T-cell (primary cell): Measurements from ENCODE around the gene FLT4. TPM values are rescaled to one million over a fixed set of nuclear protein-coding genes. Genes with fewer than 3 reads are reported as not detected.
"Not testable (repeated sequence)": the region's sequence is repeated elsewhere in the genome, so short reads cannot be mapped to it uniquely, and the experiment has no call there.

ENCODE experiments used
- ATAC-seq, 4 experiments: fragments of 200-7000 bp in 3 of 4; fragments of 150-1000 bp in 1 of 4; cut with Tn5 transposase; replicated peaks in 1 of 4; 1 replicate in 3 of 4; 2 replicates in 1 of 4; pipeline ENCODE4 v1.10.0; 2021; ENCODE audit warnings: moderate library complexity in 3 of 4, mild to moderate bottlenecking in 2 of 4, moderate number of reproducible peaks in 1 of 4
- CTCF ChIA-PET, 2 donors: fragments of 300-600 bp; sonication (Branson Sonifier 250); formaldehyde crosslinking; loops; one replicate each; lab custom pipeline; 2022; ENCODE audit warnings: antibody characterized with exemption in 2 of 2; lab: Charles Lee
- POLR2A ChIA-PET, 2 donors: fragments of 300-600 bp; sonication (Branson Sonifier 250); formaldehyde crosslinking; loops; one replicate each; lab custom pipeline; 2022; ENCODE audit warnings: antibody characterized with exemption in 2 of 2; lab: Charles Lee
- DNase-seq, 35 experiments: peaks; one replicate each; pipeline versions ENCODE4 v3.0.0 to v3.0.0-alpha.2; 2013 to 2023
- H3K27ac ChIP-seq: one replicate; pipeline ENCODE4 v1.5.1; 2013; ENCODE audit warnings: low read length
- H3K27me3 ChIP-seq, 2 experiments: replicated peaks in 1 of 2; 1 replicate in 1 of 2; 2 replicates in 1 of 2; pipeline versions ENCODE4 v1.6.1 to v1.7.0; 2013; ENCODE audit warnings: low read length in 1 of 2, mixed read lengths in 1 of 2; ENCODE audit not compliant: control insufficient read depth in 2 of 2, insufficient read depth in 2 of 2; ENCODE audit errors: extremely low read depth in 1 of 2
- H3K36me3 ChIP-seq, 2 donors: 1 replicate in 1 of 2; 2 replicates in 1 of 2; pipeline versions ENCODE4 v1.6.1 to v1.7.0; 2013; ENCODE audit warnings: low read length in 1 of 2; ENCODE audit not compliant: control insufficient read depth in 2 of 2, insufficient read depth in 1 of 2; ENCODE audit errors: extremely low read depth in 1 of 2
- H3K4me1 ChIP-seq, 2 experiments: 1 replicate in 1 of 2; 2 replicates in 1 of 2; pipeline versions ENCODE4 v1.6.1 to v1.7.0; 2013; ENCODE audit warnings: low read length in 2 of 2, mixed read lengths in 1 of 2; ENCODE audit not compliant: insufficient read depth in 2 of 2, control insufficient read depth in 1 of 2; ENCODE audit errors: extremely low read depth in 1 of 2
- H3K4me3 ChIP-seq, 2 donors: 1 replicate in 1 of 2; 2 replicates in 1 of 2; pipeline versions ENCODE4 v1.5.1 to v1.7.0; 2013; ENCODE audit warnings: mild to moderate bottlenecking in 2 of 2, low read length in 1 of 2, moderate library complexity in 1 of 2; ENCODE audit not compliant: control insufficient read depth in 1 of 2; ENCODE audit errors: extremely low read depth in 1 of 2
- H3K9me3 ChIP-seq: 2 replicates; pipeline ENCODE4 v1.7.0; 2013
- H3K27ac Mint-ChIP-seq, 2 donors: one replicate each; pipeline ENCODE4 v1.8.0; 2020 to 2021; ENCODE audit warnings: mild to moderate bottlenecking in 2 of 2, mixed read lengths in 2 of 2
- H3K27me3 Mint-ChIP-seq, 2 donors: one replicate each; pipeline ENCODE4 v1.8.0; 2021 to 2022; ENCODE audit warnings: mixed read lengths in 2 of 2
- H3K36me3 Mint-ChIP-seq: one replicate; pipeline ENCODE4 v1.8.0; 2021; ENCODE audit warnings: mixed read lengths
- H3K4me1 Mint-ChIP-seq, 3 donors: one replicate each; pipeline ENCODE4 v1.8.0; 2020 to 2022; ENCODE audit warnings: mixed read lengths in 3 of 3, mild to moderate bottlenecking in 1 of 3
- H3K4me3 Mint-ChIP-seq, 3 donors: one replicate each; pipeline ENCODE4 v1.8.0; 2020 to 2022; ENCODE audit warnings: mild to moderate bottlenecking in 3 of 3, mixed read lengths in 3 of 3, moderate library complexity in 3 of 3
- H3K9me3 Mint-ChIP-seq, 3 donors: one replicate each; pipeline ENCODE4 v1.8.0; 2020 to 2022; ENCODE audit warnings: mixed read lengths in 3 of 3
- WGBS: methylation state at CpG from one replicate; pipeline ENCODE4 v1.1.5; 2013; ENCODE audit warnings: missing lambda C conversion rate; ENCODE audit not compliant: insufficient coverage; 5-methylcytosine and 5-hydroxymethylcytosine counted together
- total RNA-seq, 35 experiments: library from RNA in 6 of 35; stranded (reverse) in 6 of 35; fragments of 120-200 nt in 1 of 35; gene quantifications; one replicate each; pipeline versions ENCODE4 v1.2.1 to v1.2.4 and lab custom pipeline; 2013 to 2026

The FLT4 gene
- total RNA-seq, 5 donors from 2014 or later (not counting 1 experiment from before 2014, with no cell fraction given): 5.0 to 11.6 (median 8.6) TPM

DNA sequence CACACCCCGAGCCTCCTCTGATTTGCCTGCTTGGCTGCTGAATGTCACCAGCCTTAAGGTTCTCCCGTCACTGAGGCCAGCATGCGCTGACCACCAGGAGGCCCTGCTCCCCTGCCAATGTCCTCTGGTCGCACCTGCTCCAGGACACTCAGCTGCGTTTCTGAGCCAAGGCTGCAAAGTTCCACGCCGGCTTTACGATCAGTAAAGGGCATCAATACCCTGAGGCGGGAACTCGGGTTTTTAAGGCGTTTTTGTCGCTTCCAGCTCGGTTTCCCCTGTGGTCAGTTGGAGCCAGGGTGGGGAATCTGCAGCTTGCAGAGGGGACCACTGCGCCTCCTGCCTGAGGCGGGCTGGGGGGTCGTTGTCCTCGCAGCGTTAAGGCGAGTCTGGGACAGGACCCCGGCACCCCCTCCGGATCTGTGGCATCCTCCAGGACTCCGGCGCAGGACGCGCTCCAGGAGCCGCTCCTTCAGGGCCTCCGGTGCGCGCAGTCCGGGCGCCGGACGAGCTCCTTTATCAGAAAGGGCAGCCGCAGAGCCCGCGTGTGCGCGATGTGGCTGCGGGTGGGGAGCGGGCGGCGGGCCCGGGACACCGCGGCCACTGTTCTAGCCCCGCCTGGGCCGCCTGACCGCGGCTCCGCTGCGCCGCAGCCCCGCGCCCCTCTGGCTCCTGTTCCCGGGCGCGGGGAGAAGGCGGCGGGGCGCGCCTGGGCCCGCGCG, 24.1 kb upstream of the FLT4 start:
- 13% methylated on average over 64 of the region's 64 CpGs for WGBS
- Mint-ChIP-seq H3K27ac (no peak overlapping the region), H3K36me3 (no peaks in the 10 kb centered on the region), H3K4me1 (peaks cover 11 to 22% (median 19%) of the 10 kb centered on the region in 3 donors), H3K4me3 (peak overlapping the region in 1 of 3 donors; percentile 54), H3K27me3 (peaks cover 8 to 20% of the 10 kb centered on the region in 2 donors), H3K9me3 (no peaks in the 10 kb centered on the region)
- ATAC-seq (peak in 3 of 4 experiments; percentile 20 to 51 (median 38)), DNase-seq (no peak)
- Histone ChIP-seq H3K4me1 (peaks cover 4 to 14% of the 10 kb centered on the region in 2 experiments), H3K36me3 (no peaks in the 10 kb centered on the region), H3K27ac (no peak overlapping the region), H3K4me3 (peak overlapping the region; percentile 32 to 72), H3K9me3 (no peaks in the 10 kb centered on the region), H3K27me3 (peaks cover 4 to 21% of the 10 kb centered on the region in 2 experiments)
- ChIA-PET POLR2A (no interaction called here), CTCF (interaction anchor here (0.5 to 1.5 kb wide), 2 partner anchors 18 to 45 kb away, joined by 7 to 8 read pairs; no protein-coding TSS in a partner anchor)

DNA sequence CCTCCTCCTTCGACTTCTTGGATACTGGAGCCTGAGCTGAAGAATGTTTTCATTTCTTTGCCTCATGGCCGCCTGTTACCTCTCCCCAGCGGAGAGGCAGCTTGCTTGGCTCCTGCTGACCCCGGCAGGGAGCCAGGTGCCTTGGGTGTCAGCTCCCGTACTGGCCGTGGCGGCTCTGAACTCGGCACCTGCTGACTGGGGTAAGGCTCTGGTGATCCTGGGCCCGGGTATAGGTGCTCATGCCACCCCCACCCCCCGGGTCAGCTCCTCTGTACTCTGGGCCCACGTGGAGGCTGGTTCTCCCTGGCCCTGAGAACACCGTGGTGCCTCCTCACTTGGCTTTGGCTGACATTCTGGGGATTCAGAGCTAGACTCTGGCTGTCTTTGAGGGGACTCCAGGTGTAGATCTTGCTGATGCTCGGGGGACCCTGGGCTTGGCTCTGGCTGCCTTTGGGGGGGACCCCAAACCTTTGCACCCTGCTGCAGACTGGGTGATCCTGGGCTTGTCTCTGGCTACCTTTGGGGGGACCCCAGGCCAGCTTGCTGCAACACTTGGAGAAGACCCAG, 22.6 kb upstream of the FLT4 start:
- H3K36me3 ChIP-seq, H3K9me3 Mint-ChIP-seq, H3K27ac ChIP-seq, H3K27ac Mint-ChIP-seq, POLR2A ChIA-PET, CTCF ChIA-PET, H3K36me3 Mint-ChIP-seq, DNase-seq, H3K9me3 ChIP-seq, H3K4me3 ChIP-seq, H3K4me3 Mint-ChIP-seq, ATAC-seq: not testable (repeated sequence)
- Histone ChIP-seq H3K27me3 (peaks cover 4 to 21% of the 10 kb centered on the region in 2 experiments), H3K4me1 (peaks cover 4 to 14% of the 10 kb centered on the region in 2 experiments)
- 92% methylated on average over 9 of the region's 13 CpGs for WGBS
- peaks cover 8 to 16% of the 10 kb centered on the region in 2 donors for H3K27me3 Mint-ChIP-seq
- peaks cover 11 to 22% (median 19%) of the 10 kb centered on the region in 3 donors for H3K4me1 Mint-ChIP-seq

DNA sequence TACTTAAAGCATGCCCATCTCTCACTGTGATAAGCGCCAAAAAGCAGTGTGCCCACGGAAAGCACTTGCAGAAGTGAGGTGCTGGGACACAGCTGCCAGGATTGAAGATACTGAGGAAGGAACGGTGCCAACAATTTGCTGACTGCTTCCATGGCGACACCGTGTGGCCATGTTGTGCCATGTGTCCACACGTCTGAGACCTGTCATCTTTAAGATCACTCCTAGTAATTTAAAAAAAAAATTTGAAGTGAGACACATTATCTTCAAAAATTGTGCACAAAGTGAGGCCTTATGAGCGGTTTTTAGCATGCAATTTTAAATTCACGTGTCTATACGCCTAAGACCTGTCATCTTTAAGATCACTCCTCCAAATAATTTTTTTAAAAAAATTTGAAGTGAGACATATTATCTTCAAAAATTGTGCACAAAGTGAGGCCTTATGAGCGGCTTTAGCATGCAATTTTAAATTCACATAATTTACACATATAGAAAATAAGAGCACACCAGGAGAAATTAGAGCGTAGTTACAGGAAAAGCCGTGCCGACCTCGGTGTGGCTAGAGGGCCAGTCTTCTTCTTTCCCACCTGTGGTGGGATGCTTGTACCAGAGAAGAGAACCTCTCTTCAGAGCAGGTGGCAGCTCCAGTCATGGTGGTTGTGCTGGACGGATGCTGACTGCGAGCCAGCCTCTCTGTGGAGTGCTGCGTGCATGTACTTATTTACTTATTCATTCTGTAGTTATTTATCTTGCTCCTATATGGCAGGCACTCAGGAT, 21.4 kb upstream of the FLT4 start:
- Mint-ChIP-seq H3K4me3 (peak overlapping the region in 2 of 3 donors; percentile 26 to 44), H3K9me3 (no peaks in the 10 kb centered on the region), H3K36me3 (no peaks in the 10 kb centered on the region), H3K27ac (peak overlapping the region in 1 of 2 donors; percentile 20), H3K4me1 (peaks cover 11 to 22% (median 19%) of the 10 kb centered on the region in 3 donors), H3K27me3 (peaks cover 8 to 13% of the 10 kb centered on the region in 2 donors)
- CTCF ChIA-PET: no interaction called here
- H3K27me3 ChIP-seq: peaks cover 4 to 24% of the 10 kb centered on the region in 2 experiments
- H3K9me3 ChIP-seq: no peaks in the 10 kb centered on the region
- no peak overlapping the region for H3K27ac ChIP-seq
- ATAC-seq (peak; percentile 45 to 79 (median 53)), DNase-seq (peak in 32 of 35 experiments; percentile 8 to 71 (median 37))
- H3K4me1 ChIP-seq: peaks cover 4 to 14% of the 10 kb centered on the region in 2 experiments
- POLR2A ChIA-PET: no interaction called here
- WGBS: 2% methylated on average over 4 of the region's 17 CpGs
- H3K36me3 ChIP-seq: no peaks in the 10 kb centered on the region
- peak overlapping the region in 1 of 2 donors; percentile 30 for H3K4me3 ChIP-seq

DNA sequence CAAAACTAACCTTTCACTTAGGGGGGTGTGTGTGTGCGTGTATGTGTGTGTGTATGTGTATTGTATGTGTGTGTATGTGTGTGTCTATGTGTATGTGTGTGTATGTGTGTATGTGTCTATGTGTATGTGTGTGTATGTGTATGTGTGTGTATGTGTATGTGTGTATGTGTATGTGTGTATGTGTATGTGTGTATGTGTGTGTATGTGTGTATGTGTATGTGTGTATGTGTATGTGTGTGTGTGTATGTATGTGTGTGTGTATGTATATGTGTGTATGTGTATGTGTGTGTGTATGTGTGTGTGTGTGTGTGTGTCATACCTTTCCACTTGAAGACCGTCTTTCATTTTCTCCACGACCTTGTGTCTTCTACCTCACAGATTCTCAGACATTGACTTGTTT, 20.8 kb upstream of the FLT4 start:
- H3K4me3 Mint-ChIP-seq: peak overlapping the region in 2 of 3 donors; percentile 26 to 44
- H3K4me1 Mint-ChIP-seq: peaks cover 11 to 22% (median 19%) of the 10 kb centered on the region in 3 donors
- peak in 1 of 4 experiments; percentile 19 for ATAC-seq

DNA sequence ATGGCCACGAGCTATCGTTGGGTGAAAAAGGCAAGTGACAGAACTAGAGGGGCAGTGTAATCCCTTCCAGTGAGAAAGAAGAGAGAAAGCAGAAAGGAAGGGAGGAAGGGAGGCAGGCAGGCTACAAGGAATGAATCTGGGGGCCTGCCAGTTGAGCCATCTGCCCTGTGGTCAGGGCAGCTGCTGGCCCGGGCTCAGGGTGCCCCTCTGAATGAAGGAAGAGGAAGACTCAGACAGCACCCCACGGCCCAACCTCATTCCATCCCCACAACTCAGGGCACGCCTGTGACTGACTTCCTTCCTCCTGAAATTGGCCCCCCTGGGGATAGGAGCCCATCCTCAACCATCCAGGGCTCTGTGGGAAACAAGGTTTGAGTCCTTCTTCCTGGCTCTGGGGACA, 20.3 kb upstream of the FLT4 start:
- Mint-ChIP-seq H3K27me3 (peaks cover 6 to 12% of the 10 kb centered on the region in 2 donors), H3K4me1 (peaks cover 11 to 22% (median 17%) of the 10 kb centered on the region in 3 donors), H3K9me3 (no peaks in the 10 kb centered on the region), H3K27ac (no peak overlapping the region), H3K4me3 (no peak overlapping the region), H3K36me3 (no peaks in the 10 kb centered on the region)
- Histone ChIP-seq H3K27me3 (peaks cover 4 to 24% of the 10 kb centered on the region in 2 experiments), H3K4me1 (peaks cover 4 to 14% of the 10 kb centered on the region in 2 experiments), H3K9me3 (no peaks in the 10 kb centered on the region), H3K27ac (no peak overlapping the region), H3K36me3 (no peaks in the 10 kb centered on the region), H3K4me3 (no peak overlapping the region)
- POLR2A ChIA-PET: no interaction called here
- 100% methylated on average over 1 of the region's 5 CpGs for WGBS
- DNase-seq: no peak
- ATAC-seq: no peak
- CTCF ChIA-PET: no interaction called here

More for the DNA sequence above, 20.8 kb upstream of the FLT4 start:
- Mint-ChIP-seq H3K9me3 (no peaks in the 10 kb centered on the region), H3K36me3 (no peaks in the 10 kb centered on the region), H3K27ac (peak overlapping the region in 1 of 2 donors; percentile 20), H3K27me3 (peaks cover 8 to 13% of the 10 kb centered on the region in 2 donors)
- Histone ChIP-seq H3K9me3 (no peaks in the 10 kb centered on the region), H3K27me3 (peaks cover 4 to 24% of the 10 kb centered on the region in 2 experiments), H3K27ac (no peak overlapping the region), H3K36me3 (no peaks in the 10 kb centered on the region), H3K4me1 (peaks cover 4 to 14% of the 10 kb centered on the region in 2 experiments), H3K4me3 (peak overlapping the region in 1 of 2 donors; percentile 30)
- POLR2A ChIA-PET: no interaction called here
- WGBS: no CpG with 5 or more reads among the region's 3 CpGs
- no peak for DNase-seq
- CTCF ChIA-PET: no interaction called here
